ENCODE data around the gene PLEKHS1.

DNA sequence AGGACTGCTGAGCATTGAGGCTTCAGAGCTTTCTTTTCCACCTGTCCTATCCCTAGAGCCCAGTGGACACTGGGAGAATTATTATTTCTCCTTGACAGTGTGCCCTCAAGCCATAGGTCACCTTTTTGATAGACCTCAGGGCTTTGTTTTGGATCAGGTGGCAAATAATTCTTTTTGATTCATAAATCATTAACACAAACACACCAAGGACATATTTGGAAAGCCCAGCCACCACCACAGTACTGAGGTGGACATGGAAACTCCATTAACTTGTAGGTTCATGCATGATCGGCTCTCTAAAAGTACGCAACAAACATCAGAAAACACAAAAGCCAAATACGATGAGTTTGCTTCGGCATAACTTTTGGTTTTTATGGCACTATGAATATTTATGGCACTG, 17.8 kb upstream of the PLEKHS1 start:
- TF ChIP-seq, protein P1, sequence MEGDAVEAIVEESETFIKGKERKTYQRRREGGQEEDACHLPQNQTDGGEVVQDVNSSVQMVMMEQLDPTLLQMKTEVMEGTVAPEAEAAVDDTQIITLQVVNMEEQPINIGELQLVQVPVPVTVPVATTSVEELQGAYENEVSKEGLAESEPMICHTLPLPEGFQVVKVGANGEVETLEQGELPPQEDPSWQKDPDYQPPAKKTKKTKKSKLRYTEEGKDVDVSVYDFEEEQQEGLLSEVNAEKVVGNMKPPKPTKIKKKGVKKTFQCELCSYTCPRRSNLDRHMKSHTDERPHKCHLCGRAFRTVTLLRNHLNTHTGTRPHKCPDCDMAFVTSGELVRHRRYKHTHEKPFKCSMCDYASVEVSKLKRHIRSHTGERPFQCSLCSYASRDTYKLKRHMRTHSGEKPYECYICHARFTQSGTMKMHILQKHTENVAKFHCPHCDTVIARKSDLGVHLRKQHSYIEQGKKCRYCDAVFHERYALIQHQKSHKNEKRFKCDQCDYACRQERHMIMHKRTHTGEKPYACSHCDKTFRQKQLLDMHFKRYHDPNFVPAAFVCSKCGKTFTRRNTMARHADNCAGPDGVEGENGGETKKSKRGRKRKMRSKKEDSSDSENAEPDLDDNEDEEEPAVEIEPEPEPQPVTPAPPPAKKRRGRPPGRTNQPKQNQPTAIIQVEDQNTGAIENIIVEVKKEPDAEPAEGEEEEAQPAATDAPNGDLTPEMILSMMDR (IDR thresholded peaks at IDR 0.05), result no peak
- no peak for TF ChIP-seq POLR2A (IDR thresholded peaks at IDR 0.05)
